Esophagus squamous epithelium (tissue), 4 donors: ENCODE measurements around the gene RPS23.

Source experiments
- CTCF ChIP-seq, 6 experiments: fragments of 450-650 bp in 4 of 6; fragments of 200-600 bp in 2 of 6; sonication (generic) in 2 of 6; IDR thresholded peaks; one replicate each; pipeline ENCODE4 v1.5.1; 2016 to 2019; ENCODE audit warnings: antibody characterized with exemption in 6 of 6, mild to moderate bottlenecking in 4 of 6, moderate library complexity in 4 of 6
- POLR2A ChIP-seq, 4 donors: fragments of 450-650 bp; IDR thresholded peaks; one replicate each; pipeline ENCODE4 v1.6.1; 2017; ENCODE audit warnings: antibody characterized with exemption in 4 of 4, mild to moderate bottlenecking in 4 of 4, moderate library complexity in 3 of 4

- TF ChIP-seq CTCF (IDR thresholded peaks at IDR 0.05) (no peak), POLR2A (IDR thresholded peaks at IDR 0.05) (no peak)
Observed at GRCh38 chr5:82257729-82258128, 20.4 kb downstream of the RPS23 start.
